Lower leg skin (tissue), 4 donors: Measurements from ENCODE around the gene NDUFAF3. TPM values are rescaled to one million over a fixed set of nuclear protein-coding genes. Genes with fewer than 3 reads are reported as not detected.
"Not testable (repeated sequence)": the region's sequence is repeated elsewhere in the genome, so short reads cannot be mapped to it uniquely, and the experiment has no call there.

Experiments used
- DNase-seq, 2 donors: peaks; one replicate each; pipeline ENCODE4 v3.0.0-alpha.2; 2019; ENCODE audit warnings: low spot score in 2 of 2
- H3K4me3 ChIP-seq: fragments of 200-600 bp; sonication (generic); 2 replicates; pipeline ENCODE4 v1.5.1; 2017; ENCODE audit warnings: mild to moderate bottlenecking, low read depth; ENCODE audit not compliant: poor library complexity, severe bottlenecking
- POLR2A ChIP-seq, 2 donors: fragments of 450-650 bp; IDR thresholded peaks; one replicate each; pipeline ENCODE4 v1.6.1; 2016 to 2017; ENCODE audit warnings: antibody characterized with exemption in 2 of 2, mild to moderate bottlenecking in 1 of 2, moderate library complexity in 1 of 2
- WGBS, 2 donors: methylation state at CpG; one replicate each; pipeline ENCODE4 v1.1.5; 2018; 5-methylcytosine and 5-hydroxymethylcytosine counted together
- intact Hi-C: fragments of 100-400 bp; cut with DNase I; formaldehyde crosslinking; loops from one replicate; pipeline ENCODE4 v1.15.0; 2023; ENCODE audit warnings: low total_unique reads
- total RNA-seq, 4 donors: library from RNA; depleted of rRNA; stranded (reverse); fragments of >200 nt; gene quantifications; one replicate each; pipeline ENCODE4 v1.1.0, GENCODE V29; 2016
- TF ChIP-seq, protein P1 (sequence below), 3 donors: fragments of 450-650 bp; IDR thresholded peaks; one replicate each; pipeline ENCODE4 v1.5.1; 2016; ENCODE audit warnings: antibody characterized with exemption in 3 of 3, mild to moderate bottlenecking in 3 of 3, moderate library complexity in 2 of 3

Gene NDUFAF3
- total RNA-seq, 4 donors from 2014 or later: 24.2 to 85.9 (median 65.0) TPM

GRCh38 chr3:49005303-49005680 is 16.6 kb upstream of the NDUFAF3 start:
- H3K4me3 ChIP-seq: no peak overlapping the region
- 76 to 82% methylated on average over 3 of the region's 3 CpGs for WGBS, 2 donors
- TF ChIP-seq, protein P1, sequence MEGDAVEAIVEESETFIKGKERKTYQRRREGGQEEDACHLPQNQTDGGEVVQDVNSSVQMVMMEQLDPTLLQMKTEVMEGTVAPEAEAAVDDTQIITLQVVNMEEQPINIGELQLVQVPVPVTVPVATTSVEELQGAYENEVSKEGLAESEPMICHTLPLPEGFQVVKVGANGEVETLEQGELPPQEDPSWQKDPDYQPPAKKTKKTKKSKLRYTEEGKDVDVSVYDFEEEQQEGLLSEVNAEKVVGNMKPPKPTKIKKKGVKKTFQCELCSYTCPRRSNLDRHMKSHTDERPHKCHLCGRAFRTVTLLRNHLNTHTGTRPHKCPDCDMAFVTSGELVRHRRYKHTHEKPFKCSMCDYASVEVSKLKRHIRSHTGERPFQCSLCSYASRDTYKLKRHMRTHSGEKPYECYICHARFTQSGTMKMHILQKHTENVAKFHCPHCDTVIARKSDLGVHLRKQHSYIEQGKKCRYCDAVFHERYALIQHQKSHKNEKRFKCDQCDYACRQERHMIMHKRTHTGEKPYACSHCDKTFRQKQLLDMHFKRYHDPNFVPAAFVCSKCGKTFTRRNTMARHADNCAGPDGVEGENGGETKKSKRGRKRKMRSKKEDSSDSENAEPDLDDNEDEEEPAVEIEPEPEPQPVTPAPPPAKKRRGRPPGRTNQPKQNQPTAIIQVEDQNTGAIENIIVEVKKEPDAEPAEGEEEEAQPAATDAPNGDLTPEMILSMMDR (IDR thresholded peaks at IDR 0.05): no peak
- TF ChIP-seq POLR2A (IDR thresholded peaks at IDR 0.05): no peak
- intact Hi-C loops: no loop called here
- DNase-seq: no peak

DNA sequence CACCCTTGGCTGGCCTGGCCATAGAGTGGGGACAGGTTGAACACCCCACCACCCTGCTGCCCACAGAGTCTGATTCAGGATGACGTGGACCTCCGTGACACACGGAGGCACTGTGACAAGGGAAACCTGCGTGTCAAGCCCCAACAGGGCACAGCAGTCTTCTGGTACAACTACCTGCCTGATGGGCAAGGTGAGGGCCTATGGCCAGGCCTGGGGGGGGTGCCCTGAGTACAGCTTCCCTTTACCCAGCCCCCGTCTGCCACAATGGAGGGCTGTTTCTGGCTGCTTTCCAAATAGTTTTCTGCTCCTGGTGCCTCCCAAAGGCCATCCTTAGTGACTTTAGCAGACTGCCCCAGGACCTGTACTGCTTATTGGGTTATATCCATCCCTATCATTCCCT is 15.9 kb upstream of the NDUFAF3 start:
- no peak overlapping the region for H3K4me3 ChIP-seq
- WGBS, 2 donors: 85 to 98% methylated on average over 5 of the region's 5 CpGs
- TF ChIP-seq POLR2A (IDR thresholded peaks at IDR 0.05): no peak
- TF ChIP-seq, protein P1 (IDR thresholded peaks at IDR 0.05): no peak
- no peak for DNase-seq
- intact Hi-C loops: no loop called here

DNA sequence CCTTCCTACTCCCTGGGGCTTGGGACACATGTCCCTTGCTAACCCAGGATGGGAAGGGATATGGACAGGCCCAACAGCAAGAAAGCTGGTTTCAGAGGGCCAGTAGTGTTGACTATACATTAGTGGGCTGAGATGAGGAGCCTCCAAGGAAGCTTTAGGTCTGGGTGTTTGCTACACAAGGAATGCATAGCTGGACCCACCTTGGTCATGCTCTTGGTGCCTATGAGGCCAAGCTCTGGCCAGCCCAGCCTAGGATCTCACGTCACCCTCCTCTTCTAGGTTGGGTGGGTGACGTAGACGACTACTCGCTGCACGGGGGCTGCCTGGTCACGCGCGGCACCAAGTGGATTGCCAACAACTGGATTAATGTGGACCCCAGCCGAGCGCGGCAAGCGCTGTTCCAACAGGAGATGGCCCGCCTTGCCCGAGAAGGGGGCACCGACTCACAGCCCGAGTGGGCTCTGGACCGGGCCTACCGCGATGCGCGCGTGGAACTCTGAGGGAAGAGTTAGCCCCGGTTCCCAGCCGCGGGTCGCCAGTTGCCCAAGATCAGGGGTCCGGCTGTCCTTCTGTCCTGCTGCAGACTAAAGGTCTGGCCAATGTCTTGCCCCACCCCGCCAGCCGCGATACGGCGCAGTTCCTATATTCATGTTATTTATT is 15.4 kb upstream of the NDUFAF3 start:
- intact Hi-C loops: no loop called here
- no peak for TF ChIP-seq POLR2A (IDR thresholded peaks at IDR 0.05)
- TF ChIP-seq, protein P1 (IDR thresholded peaks at IDR 0.05): no peak
- peak overlapping the region; percentile 55 for H3K4me3 ChIP-seq
- WGBS, 2 donors: 0 to 3% methylated on average over 7 to 8 of the region's 32 CpGs
- no peak for DNase-seq

GRCh38 chr3:49007068-49007770 is 14.7 kb upstream of the NDUFAF3 start, which contains the start of gene WDR6:
Gene WDR6, plus strand, starts transcription at chr3:49007391. Its CDS starts 41 bp downstream, at chr3:49007432.
- DNase-seq: peak; percentile 96 to 99
- intact Hi-C loops: no loop called here
- 0% methylated on average over 40 to 51 of the region's 65 CpGs for WGBS, 2 donors

GRCh38 chr3:49007771-49008528 is 14.0 kb upstream of the NDUFAF3 start:
- intact Hi-C loops: no loop called here
- DNase-seq: peak; percentile 89 to 98
- TF ChIP-seq POLR2A (IDR thresholded peaks at IDR 0.05): no peak
- TF ChIP-seq, protein P1 (IDR thresholded peaks at IDR 0.05): peak in 1 of 3 donors; percentile 4
- peak overlapping the region; percentile 55 for H3K4me3 ChIP-seq
- WGBS, 2 donors: 10 to 15% methylated on average over 35 to 40 of the region's 41 CpGs

More at GRCh38 chr3:49007068-49007770, 14.7 kb upstream of the NDUFAF3 start, which contains the start of gene WDR6:
- peak within 1 kb of the TSS; percentile 55 for H3K4me3 ChIP-seq
- TF ChIP-seq, protein P1 (IDR thresholded peaks at IDR 0.05): peak in 1 of 3 donors; percentile 14
- no peak for TF ChIP-seq POLR2A (IDR thresholded peaks at IDR 0.05)

- intact Hi-C loops, H3K4me3 ChIP-seq, DNase-seq: not testable (repeated sequence)
- WGBS, 2 donors: 85 to 89% methylated on average over 5 of the region's 5 CpGs
Measured at GRCh38 chr3:49008627-49009026, 13.3 kb upstream of the NDUFAF3 start.
